ENCODE data around the gene PPP2R2C. TPM values are rescaled to one million over a fixed set of nuclear protein-coding genes. Genes with fewer than 3 reads are reported as not detected.

PPP2R2C gene
- total RNA-seq, 2 donors from 2014 or later = 0.66 to 0.78 TPM

- ATAC-seq = no peak
- Histone ChIP-seq H3K4me1 (no peaks in the 10 kb centered on the region), H3K9me3 (no peaks in the 10 kb centered on the region), H3K4me3 (no peak overlapping the region), H3K27me3 (no peaks in the 10 kb centered on the region), H3K27ac (no peak overlapping the region), H3K36me3 (replicated peaks in 1 of 2; ENCODE audit: insufficient read depth in 1 of 2, low read depth in 2 of 2) (no peaks in the 10 kb centered on the region)
- DNase-seq = no peak
- intact Hi-C loops (cut with DNase I) = no loop called here
- 51 to 62% methylated on average over 4 of the region's 4 CpGs for WGBS, 2 donors
- TF ChIP-seq CTCF (IDR thresholded peaks at IDR 0.05) (no peak), POLR2A (IDR thresholded peaks at IDR 0.05) (no peak)
Measured at GRCh38 chr4:6348408-6348807, 124.0 kb downstream of the PPP2R2C start.

- no peak for TF ChIP-seq POLR2A (IDR thresholded peaks at IDR 0.05)
- TF ChIP-seq CTCF (IDR thresholded peaks at IDR 0.05) = no peak
- no peaks in the 10 kb centered on the region for H3K36me3 ChIP-seq (replicated peaks in 1 of 2; ENCODE audit: insufficient read depth in 1 of 2, low read depth in 2 of 2)
- no peaks in the 10 kb centered on the region for H3K9me3 ChIP-seq
- no peak overlapping the region for H3K27ac ChIP-seq
- intact Hi-C loops (cut with DNase I) = no loop called here
- DNase-seq = no peak
- no peak for ATAC-seq
- no peaks in the 10 kb centered on the region for H3K4me1 ChIP-seq
- 58 to 67% methylated on average over 3 to 15 of the region's 17 CpGs for WGBS, 2 donors
- H3K4me3 ChIP-seq = no peak overlapping the region
- H3K27me3 ChIP-seq = no peaks in the 10 kb centered on the region
Measured at GRCh38 chr4:6347511-6348045, 124.8 kb downstream of the PPP2R2C start.

- ATAC-seq = no peak
- Histone ChIP-seq H3K4me1 (no peaks in the 10 kb centered on the region), H3K9me3 (no peaks in the 10 kb centered on the region), H3K4me3 (no peak overlapping the region), H3K27me3 (no peaks in the 10 kb centered on the region), H3K27ac (no peak overlapping the region), H3K36me3 (replicated peaks in 1 of 2; ENCODE audit: insufficient read depth in 1 of 2, low read depth in 2 of 2) (no peaks in the 10 kb centered on the region)
- 69 to 75% methylated on average over 8 to 15 of the region's 16 CpGs for WGBS, 2 donors
- TF ChIP-seq CTCF (IDR thresholded peaks at IDR 0.05) = no peak
- no peak for TF ChIP-seq POLR2A (IDR thresholded peaks at IDR 0.05)
- intact Hi-C loops (cut with DNase I) = no loop called here
- no peak for DNase-seq
Measured at GRCh38 chr4:6346373-6347110, 125.9 kb downstream of the PPP2R2C start.

- Histone ChIP-seq H3K36me3 (replicated peaks in 1 of 2; ENCODE audit: insufficient read depth in 1 of 2, low read depth in 2 of 2) (no peaks in the 10 kb centered on the region), H3K27me3 (no peaks in the 10 kb centered on the region), H3K4me3 (no peak overlapping the region), H3K4me1 (no peaks in the 10 kb centered on the region), H3K27ac (no peak overlapping the region), H3K9me3 (no peaks in the 10 kb centered on the region)
- DNase-seq = no peak
- WGBS, 2 donors = 62 to 64% methylated on average over 13 of the region's 13 CpGs
- no peak for ATAC-seq
- TF ChIP-seq CTCF (IDR thresholded peaks at IDR 0.05) = no peak
- TF ChIP-seq POLR2A (IDR thresholded peaks at IDR 0.05) = no peak
- intact Hi-C loops (cut with DNase I) = no loop called here
Measured at GRCh38 chr4:6345866-6346265, 126.5 kb downstream of the PPP2R2C start.

Measured in body of pancreas (tissue), 4 donors.